ENCODE data around the gene FBH1. TPM values are rescaled to one million over a fixed set of nuclear protein-coding genes. Genes with fewer than 3 reads are reported as not detected.
A peak's percentile ranks its signal among the peaks of the same experiment; 100 is the strongest.

Gene FBH1
- total RNA-seq, 1 donor from 2014 or later: 71.5 TPM

DNA sequence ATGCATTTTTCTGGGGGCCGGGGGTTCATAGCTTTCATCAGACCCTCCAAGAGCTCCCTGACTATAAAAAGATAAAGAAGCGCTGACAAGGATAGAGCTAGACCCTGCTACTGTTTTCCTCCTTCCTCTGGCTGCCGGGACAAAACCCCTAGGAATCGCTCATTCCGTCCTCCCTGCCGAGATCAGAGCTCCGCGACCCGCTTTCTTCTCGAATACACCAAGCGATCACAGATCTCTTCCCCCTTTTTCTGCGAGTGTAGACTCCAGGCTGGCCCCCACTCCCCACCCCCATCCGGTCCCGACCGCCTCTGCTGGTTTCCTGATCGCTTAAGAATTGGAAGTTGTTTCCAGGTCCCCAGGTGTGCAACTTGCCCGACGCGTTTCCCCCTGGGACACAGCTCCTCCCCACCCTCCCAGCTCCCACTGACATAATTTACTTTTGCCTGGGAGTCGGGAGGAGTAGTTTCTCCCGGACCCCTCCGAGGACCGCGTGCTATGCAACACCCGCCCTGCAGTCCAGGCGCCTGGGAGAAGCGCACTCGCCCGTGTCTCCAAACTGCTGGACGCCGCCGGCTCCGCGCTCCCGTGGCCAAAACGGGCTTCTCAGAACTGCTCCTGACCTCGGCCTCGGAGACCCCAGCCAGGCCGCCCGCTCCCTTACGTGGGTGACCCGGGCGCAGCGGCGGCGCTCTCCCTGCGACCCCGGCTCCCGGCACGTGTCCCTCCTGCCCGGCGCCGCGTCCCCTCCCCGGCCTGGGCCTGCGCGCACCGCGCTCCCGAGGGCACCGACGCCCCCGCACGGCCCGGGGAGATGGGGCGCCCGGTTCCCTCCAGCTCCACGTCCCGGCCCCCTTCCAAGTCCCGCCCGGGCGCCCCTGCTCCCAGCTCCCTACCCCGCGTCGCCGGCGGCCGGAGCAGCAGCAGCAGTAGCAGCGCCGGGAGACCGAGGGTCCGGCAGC is 86.7 kb downstream of the FBH1 start:
- H3K4me3 ChIP-seq (ENCODE audit: insufficient read depth, low read depth, low read length): peak overlapping the region; percentile 78
- peak; percentile 46 for DNase-seq (ENCODE audit: low read depth)
- H3K4me1 ChIP-seq (ENCODE audit: insufficient read depth, low read length): peaks cover 3% of the 10 kb centered on the region
- FAIRE-seq: no peak
- peaks cover 27% of the 10 kb centered on the region for H3K27me3 Mint-ChIP-seq (ENCODE audit: low read depth, unreplicated experiment)
- no peaks in the 10 kb centered on the region for H3K9me3 Mint-ChIP-seq (ENCODE audit: unreplicated experiment)
- no peaks in the 10 kb centered on the region for H3K4me1 Mint-ChIP-seq (ENCODE audit: low read depth, unreplicated experiment)
- peak overlapping the region; percentile 86 for H3K4me3 Mint-ChIP-seq (ENCODE audit: unreplicated experiment)
- H3K36me3 Mint-ChIP-seq (ENCODE audit: low read depth, unreplicated experiment): no peaks in the 10 kb centered on the region
- no peak overlapping the region for H3K27ac Mint-ChIP-seq (ENCODE audit: unreplicated experiment)
- H3K4me2 ChIP-seq (ENCODE audit: low read length): peak overlapping the region; percentile 98
- H3K9ac ChIP-seq (ENCODE audit: low read length): peak overlapping the region; percentile 74
- no peaks in the 10 kb centered on the region for H3K36me3 ChIP-seq (ENCODE audit: insufficient read depth, low read length)
- TF ChIP-seq, protein P1, sequence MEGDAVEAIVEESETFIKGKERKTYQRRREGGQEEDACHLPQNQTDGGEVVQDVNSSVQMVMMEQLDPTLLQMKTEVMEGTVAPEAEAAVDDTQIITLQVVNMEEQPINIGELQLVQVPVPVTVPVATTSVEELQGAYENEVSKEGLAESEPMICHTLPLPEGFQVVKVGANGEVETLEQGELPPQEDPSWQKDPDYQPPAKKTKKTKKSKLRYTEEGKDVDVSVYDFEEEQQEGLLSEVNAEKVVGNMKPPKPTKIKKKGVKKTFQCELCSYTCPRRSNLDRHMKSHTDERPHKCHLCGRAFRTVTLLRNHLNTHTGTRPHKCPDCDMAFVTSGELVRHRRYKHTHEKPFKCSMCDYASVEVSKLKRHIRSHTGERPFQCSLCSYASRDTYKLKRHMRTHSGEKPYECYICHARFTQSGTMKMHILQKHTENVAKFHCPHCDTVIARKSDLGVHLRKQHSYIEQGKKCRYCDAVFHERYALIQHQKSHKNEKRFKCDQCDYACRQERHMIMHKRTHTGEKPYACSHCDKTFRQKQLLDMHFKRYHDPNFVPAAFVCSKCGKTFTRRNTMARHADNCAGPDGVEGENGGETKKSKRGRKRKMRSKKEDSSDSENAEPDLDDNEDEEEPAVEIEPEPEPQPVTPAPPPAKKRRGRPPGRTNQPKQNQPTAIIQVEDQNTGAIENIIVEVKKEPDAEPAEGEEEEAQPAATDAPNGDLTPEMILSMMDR (IDR thresholded peaks at IDR 0.05; ENCODE audit: insufficient read depth, low read depth, low read length): no peak
- peak; percentile 51 for TF ChIP-seq EZH2 (IDR thresholded peaks at IDR 0.05; ENCODE audit: insufficient read depth, low read length)
- peak overlapping the region; percentile 96 for H2AFZ ChIP-seq (ENCODE audit: low read depth, low read length)
- no peaks in the 10 kb centered on the region for H3K9me3 ChIP-seq (ENCODE audit: insufficient read depth, low read depth, low read length)
- no peak overlapping the region for H3K27ac ChIP-seq (ENCODE audit: low read depth, low read length)
- H3K79me2 ChIP-seq (ENCODE audit: insufficient read depth, low read length): no peaks in the 10 kb centered on the region
- no peaks in the 10 kb centered on the region for H4K20me1 ChIP-seq (ENCODE audit: insufficient read depth, low read length)
- H3K27me3 ChIP-seq (ENCODE audit: insufficient read depth, low read length): peaks cover 2% of the 10 kb centered on the region

DNA sequence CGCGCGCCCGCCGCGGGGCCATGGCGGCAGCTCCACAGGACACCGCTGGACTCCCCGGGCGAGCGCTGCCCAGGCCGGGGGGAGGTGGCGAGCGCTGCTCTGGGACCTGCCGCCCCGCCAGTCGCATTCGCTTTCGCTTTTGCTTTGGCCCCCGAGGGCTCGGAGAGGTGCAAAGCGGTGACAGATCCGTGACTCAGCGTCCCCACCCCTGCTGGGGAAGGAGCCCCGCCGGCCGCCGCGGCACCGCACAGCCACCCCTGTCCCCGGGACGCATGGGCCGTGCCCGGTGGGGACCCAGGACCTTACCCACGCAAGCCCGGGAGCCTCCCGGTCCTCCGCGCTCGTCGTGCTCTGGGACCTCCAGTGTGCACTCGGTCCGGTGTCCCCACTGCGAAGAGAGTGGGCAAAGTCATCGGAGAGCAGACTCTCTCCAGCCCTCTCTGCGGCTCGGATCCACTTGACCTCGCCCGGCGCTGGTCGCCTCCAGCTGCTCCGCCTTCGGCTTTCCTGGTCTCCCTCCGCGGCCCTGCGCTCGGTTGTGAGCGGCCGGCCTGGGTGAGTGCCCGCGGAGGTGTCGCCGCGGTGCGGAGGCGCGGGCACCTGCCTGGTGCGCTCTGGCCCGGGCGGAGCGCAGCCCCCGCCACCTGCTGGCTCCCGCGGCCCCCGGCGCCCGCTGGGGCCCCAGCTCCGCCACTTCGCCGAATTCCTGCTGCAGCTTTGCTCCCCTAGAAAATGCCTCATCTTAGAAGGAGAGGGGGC is 87.6 kb downstream of the FBH1 start, which contains the start of gene IL15RA:
Gene IL15RA, minus strand, starts transcription at position 73 of the 759 bp plus-strand sequence. Its CDS starts 51 bp downstream, at position 22.
- Histone ChIP-seq H3K36me3 (ENCODE audit: insufficient read depth, low read length) (no peaks in the 10 kb centered on the region), H3K9me3 (ENCODE audit: insufficient read depth, low read depth, low read length) (no peaks in the 10 kb centered on the region), H3K27ac (ENCODE audit: low read depth, low read length) (no peak within 1 kb of the TSS), H4K20me1 (ENCODE audit: insufficient read depth, low read length) (no peaks in the 10 kb centered on the region), H3K4me3 (ENCODE audit: insufficient read depth, low read depth, low read length) (peak within 1 kb of the TSS; percentile 78), H3K4me2 (ENCODE audit: low read length) (peak within 1 kb of the TSS; percentile 98), H2AFZ (ENCODE audit: low read depth, low read length) (peak within 1 kb of the TSS; percentile 96), H3K4me1 (ENCODE audit: insufficient read depth, low read length) (peaks cover 3% of the 10 kb centered on the region), H3K27me3 (ENCODE audit: insufficient read depth, low read length) (peaks cover 2% of the 10 kb centered on the region), H3K9ac (ENCODE audit: low read length) (peak within 1 kb of the TSS; percentile 74), H3K79me2 (ENCODE audit: insufficient read depth, low read length) (no peaks in the 10 kb centered on the region)
- FAIRE-seq: no peak
- H3K4me1 Mint-ChIP-seq (ENCODE audit: low read depth, unreplicated experiment): no peaks in the 10 kb centered on the region
- H3K4me3 Mint-ChIP-seq (ENCODE audit: unreplicated experiment): peak within 1 kb of the TSS; percentile 89
- peaks cover 27% of the 10 kb centered on the region for H3K27me3 Mint-ChIP-seq (ENCODE audit: low read depth, unreplicated experiment)
- peak; percentile 35 for TF ChIP-seq EZH2 (IDR thresholded peaks at IDR 0.05; ENCODE audit: insufficient read depth, low read length)
- TF ChIP-seq, protein P1 (IDR thresholded peaks at IDR 0.05; ENCODE audit: insufficient read depth, low read depth, low read length): no peak
- H3K36me3 Mint-ChIP-seq (ENCODE audit: low read depth, unreplicated experiment): no peaks in the 10 kb centered on the region
- peak; percentile 54 for DNase-seq (ENCODE audit: low read depth)
- H3K27ac Mint-ChIP-seq (ENCODE audit: unreplicated experiment): peak within 1 kb of the TSS; percentile 69
- no peaks in the 10 kb centered on the region for H3K9me3 Mint-ChIP-seq (ENCODE audit: unreplicated experiment)
